RWPE1 (cell line): ENCODE results near the gene SRBD1.
A peak's percentile ranks its signal among the peaks of the same experiment; 100 is the strongest.

Experiments used
- CTCF ChIA-PET: fragments of 350-600 bp; sonication (Branson Sonifier 250); formaldehyde crosslinking; extraction: SDS; loops from one replicate; lab custom pipeline; 2021; lab: Yijun Ruan, JAX
- POLR2A ChIA-PET: fragments of 400-600 bp; formaldehyde crosslinking; extraction: SDS; loops from one replicate; lab custom pipeline; 2020; ENCODE audit warnings: antibody characterized with exemption; ENCODE audit not compliant: low non-redundant PET; lab: Yijun Ruan, JAX
- DNase-seq: peaks from one replicate; pipeline ENCODE4 v3.0.0; 2012; ENCODE audit warnings: low spot score
- H3K27ac ChIP-seq: fragments of 450-650 bp; 2 replicates; pipeline ENCODE4 v1.5.1; 2017
- CTCF ChIP-seq: fragments of 450-650 bp; conservative IDR thresholded peaks from 2 replicates; pipeline ENCODE4 v1.5.1; 2017; ENCODE audit warnings: low read depth, mild to moderate bottlenecking

The SRBD1 gene

GRCh38 chr2:45361666-45362065 lies 249.4 kb downstream of the SRBD1 start:
- ChIA-PET CTCF (no interaction called here), POLR2A (no interaction called here)
- no peak overlapping the region for H3K27ac ChIP-seq
- no peak for DNase-seq
- no peak for TF ChIP-seq CTCF

GRCh38 chr2:45354776-45355175 lies 256.3 kb downstream of the SRBD1 start:
- no peak overlapping the region for H3K27ac ChIP-seq
- DNase-seq, result no peak
- ChIA-PET CTCF (interaction anchor here (0.6 kb wide), 1 partner anchor 633 kb away, joined by 3 read pairs; no protein-coding TSS in a partner anchor), POLR2A (no interaction called here)
- TF ChIP-seq CTCF, result no peak

- CTCF ChIA-PET, result no interaction called here
- peak overlapping the region; percentile 31; the same call in 1 of the 2 replicates for H3K27ac ChIP-seq
- POLR2A ChIA-PET, result no interaction called here
Measured at GRCh38 chr2:45353879-45354278, 257.2 kb downstream of the SRBD1 start.

GRCh38 chr2:45352506-45352905 lies 258.6 kb downstream of the SRBD1 start:
- H3K27ac ChIP-seq, result no peak overlapping the region
- POLR2A ChIA-PET, result no interaction called here
- CTCF ChIA-PET, result interaction anchor here (0.5 to 0.7 kb wide), 2 partner anchors 367 to 663 kb away, joined by 3 read pairs; no protein-coding TSS in a partner anchor
- no peak for TF ChIP-seq CTCF
- DNase-seq, result no peak

More at GRCh38 chr2:45353879-45354278, 257.2 kb downstream of the SRBD1 start:
- no peak for TF ChIP-seq CTCF
- DNase-seq, result peak; percentile 42

- no peak for TF ChIP-seq CTCF
- H3K27ac ChIP-seq, result no peak overlapping the region
- POLR2A ChIA-PET, result no interaction called here
- CTCF ChIA-PET, result no interaction called here
- DNase-seq, result no peak
Measured at GRCh38 chr2:45345331-45346234, 265.5 kb downstream of the SRBD1 start.

- ChIA-PET POLR2A (no interaction called here), CTCF (no interaction called here)
- no peak for DNase-seq
- no peak overlapping the region for H3K27ac ChIP-seq
- TF ChIP-seq CTCF, result no peak
Measured at GRCh38 chr2:45344502-45344901, 266.6 kb downstream of the SRBD1 start.
